Raji (cell line): ENCODE measurements around the gene DYNC2I2.

Experiments used
- POLR2A ChIP-seq: IDR thresholded peaks from 2 replicates; pipeline ENCODE4 v1.6.1; 2011; ENCODE audit warnings: low read depth, low read length, control low read depth; ENCODE audit not compliant: insufficient read depth

DYNC2I2 gene

GRCh38 chr9:128651798-128652197 lies 4.8 kb downstream of the DYNC2I2 start:
- no peak for TF ChIP-seq POLR2A

DNA sequence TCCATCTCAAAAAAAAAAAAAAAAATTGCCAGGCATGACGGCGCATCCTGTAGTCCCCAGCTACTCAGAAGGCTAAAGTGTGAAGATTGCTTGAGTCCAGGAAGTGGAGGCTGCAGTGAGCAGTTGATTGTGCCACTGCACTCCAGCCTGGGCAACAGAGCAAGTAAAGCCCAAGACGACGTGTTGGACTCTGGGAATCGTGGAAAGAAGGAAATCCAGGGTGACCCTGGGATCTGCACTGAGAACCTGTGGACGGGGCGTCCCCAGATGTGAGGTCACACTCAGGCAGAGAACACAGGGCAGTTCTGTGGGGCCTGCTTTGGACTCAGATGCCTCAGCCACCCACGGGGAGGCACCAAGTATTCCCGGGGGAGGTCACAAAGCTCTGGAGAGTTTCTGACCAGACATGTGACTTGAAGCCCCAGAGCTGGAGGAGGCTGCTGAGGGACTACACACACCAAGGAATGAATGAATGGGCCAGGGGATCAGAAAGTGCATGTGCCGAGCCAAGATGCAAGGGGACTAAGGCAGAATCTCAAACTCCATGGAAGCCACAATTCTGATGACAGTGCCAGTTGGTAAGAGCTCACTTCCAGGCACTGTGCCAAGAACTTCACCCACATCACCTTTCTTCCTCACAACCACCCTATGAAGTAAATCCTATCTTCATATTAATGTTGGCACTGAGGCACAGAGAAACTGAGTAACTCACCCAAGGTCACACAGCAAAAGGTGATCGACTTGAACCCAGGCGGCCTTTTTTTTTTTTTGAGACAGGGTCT lies 12.9 kb downstream of the DYNC2I2 start:
- TF ChIP-seq POLR2A, result no peak

DNA sequence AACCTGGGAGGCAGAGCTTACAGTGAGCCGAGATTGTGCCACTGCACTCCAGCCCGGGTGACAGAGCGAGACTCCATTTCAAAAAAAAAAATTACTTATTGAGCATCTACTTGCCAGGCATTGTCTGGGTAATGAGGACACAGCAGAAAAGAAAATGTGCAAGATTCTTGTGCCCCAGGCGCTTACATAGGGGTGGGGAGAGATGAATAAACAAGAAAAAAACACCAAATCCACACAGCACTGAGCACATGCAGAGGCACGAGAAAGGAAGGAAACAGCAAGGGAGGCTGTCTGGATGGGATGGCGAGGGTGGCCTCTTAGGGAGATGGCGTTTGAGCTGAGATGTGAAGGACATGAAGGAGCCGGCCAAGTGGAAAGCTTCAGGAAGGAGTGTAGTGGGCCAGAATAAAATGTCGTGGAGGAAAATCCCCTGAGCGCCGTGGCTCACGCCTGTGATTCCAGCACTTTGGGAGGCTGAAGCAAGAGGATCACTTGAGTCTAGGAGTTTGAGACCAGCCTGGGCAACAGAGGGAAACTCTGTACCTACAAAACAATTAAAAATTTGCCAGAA lies 13.9 kb downstream of the DYNC2I2 start:
- no peak for TF ChIP-seq POLR2A

GRCh38 chr9:128640603-128641002 lies 16.0 kb downstream of the DYNC2I2 start:
- TF ChIP-seq POLR2A, result no peak

DNA sequence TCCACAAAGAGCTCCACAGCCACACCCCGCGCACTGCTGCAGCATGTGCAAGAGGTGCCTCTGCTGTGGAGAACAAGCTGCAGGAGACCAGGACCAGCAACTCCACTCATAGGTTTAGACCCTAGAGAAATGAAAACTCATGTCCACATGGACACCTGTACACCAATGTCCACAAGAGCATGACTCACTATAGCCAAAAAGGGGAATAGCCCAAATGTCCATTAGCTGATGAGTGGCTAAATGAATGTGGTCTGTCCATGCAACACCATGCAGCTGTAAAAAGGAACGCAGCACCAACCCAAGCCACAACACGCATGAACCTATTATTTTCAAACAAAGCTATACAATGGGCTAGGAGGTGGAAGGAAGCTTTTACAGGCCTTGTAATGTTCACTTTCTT lies 18.1 kb downstream of the DYNC2I2 start:
- TF ChIP-seq POLR2A, result no peak

- no peak for TF ChIP-seq POLR2A
Measured at GRCh38 chr9:128637656-128638055, 19.0 kb downstream of the DYNC2I2 start.

GRCh38 chr9:128636556-128637530 lies 19.8 kb downstream of the DYNC2I2 start:
- TF ChIP-seq POLR2A, result no peak

DNA sequence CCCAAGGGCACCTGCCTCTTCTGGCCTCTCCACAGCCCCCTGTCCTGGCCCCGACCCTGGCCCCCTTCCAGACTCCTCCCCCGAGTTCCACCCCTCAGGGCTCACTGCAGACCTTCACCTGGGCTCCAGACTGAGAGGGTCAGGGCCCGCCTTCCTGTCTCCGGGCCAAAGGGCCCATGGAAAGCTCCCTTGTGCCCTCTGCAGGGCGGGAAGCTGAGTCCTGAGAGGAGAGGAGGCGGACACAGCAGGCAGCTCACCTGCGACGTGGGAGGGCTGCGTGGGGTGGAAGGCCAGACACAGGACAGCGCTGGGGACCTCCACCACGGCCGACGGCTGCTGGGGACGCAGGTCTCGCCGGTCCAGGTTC lies 20.6 kb downstream of the DYNC2I2 start:
- TF ChIP-seq POLR2A, result no peak

DNA sequence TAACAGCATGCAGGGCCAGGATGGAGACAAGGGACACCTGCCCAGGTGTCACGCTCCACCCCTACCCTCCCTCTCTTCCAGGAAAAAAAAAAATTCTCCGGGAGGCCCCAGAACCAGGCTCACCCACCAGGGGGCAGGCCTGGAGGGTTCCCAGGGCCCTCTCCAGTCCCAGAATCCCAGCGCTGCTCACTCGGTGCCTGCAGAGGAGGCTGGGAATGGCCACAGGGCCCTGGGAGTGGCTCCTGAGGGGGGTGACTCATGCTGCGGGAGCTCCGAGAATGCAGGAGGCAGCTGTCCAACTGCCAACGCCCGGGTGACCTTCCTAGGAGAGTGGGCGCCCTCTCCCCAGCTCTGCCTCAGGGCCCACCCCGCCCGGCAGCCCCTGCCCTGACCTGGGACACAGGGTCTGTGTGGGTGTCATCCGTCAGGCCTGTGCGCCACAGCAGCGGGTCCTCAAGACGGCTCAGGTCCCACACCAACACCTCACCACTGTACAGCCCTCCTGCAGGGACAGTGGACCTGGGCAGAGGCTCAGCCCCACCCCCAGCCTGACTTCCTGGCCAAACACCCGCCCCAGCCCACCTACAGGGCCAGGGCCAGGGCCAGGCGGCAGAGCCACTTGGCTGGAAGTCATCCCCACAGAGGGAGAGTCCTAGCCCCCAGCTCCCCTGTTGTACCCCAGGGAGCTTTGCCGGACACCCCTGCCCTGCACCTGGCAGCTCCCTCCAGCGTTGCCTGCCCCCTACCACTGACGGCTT lies 21.2 kb downstream of the DYNC2I2 start:
- no peak for TF ChIP-seq POLR2A

DNA sequence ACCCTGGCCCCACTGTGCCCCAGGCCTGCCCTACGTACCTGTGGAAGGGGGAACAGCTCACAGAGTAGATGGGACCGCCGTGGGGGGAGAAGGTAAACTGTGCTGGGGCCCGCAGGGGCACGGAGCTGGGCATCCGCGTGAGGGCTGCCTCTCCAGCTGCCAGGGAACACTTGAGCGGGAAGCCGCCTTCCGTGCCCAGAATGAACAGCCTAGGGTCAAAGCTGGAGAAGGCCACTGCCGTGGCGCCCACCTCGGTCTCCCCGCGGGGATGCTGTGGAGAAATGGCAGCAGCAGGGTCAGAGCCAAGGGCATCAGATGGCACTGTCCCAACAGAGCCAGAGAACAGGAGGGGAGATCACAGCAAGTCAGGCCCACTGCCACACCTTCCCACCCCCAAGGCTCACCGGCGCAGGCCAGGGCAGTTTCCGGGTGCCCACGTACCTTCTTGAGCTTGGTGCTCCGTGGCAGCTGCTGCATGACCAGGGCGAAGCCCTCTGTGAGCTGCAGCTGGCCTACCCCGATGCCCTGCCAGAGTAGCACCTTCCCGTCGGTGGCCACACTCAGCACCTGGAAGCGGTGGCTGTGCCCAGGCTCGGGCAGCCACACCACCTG lies 21.9 kb downstream of the DYNC2I2 start:
- TF ChIP-seq POLR2A, result no peak

GRCh38 chr9:128634111-128634510 lies 22.5 kb downstream of the DYNC2I2 start:
- TF ChIP-seq POLR2A, result no peak

- TF ChIP-seq POLR2A, result no peak
Measured at GRCh38 chr9:128633601-128634000, 23.0 kb downstream of the DYNC2I2 start.

- TF ChIP-seq POLR2A, result no peak
Measured at GRCh38 chr9:128633057-128633456, 23.6 kb downstream of the DYNC2I2 start.

DNA sequence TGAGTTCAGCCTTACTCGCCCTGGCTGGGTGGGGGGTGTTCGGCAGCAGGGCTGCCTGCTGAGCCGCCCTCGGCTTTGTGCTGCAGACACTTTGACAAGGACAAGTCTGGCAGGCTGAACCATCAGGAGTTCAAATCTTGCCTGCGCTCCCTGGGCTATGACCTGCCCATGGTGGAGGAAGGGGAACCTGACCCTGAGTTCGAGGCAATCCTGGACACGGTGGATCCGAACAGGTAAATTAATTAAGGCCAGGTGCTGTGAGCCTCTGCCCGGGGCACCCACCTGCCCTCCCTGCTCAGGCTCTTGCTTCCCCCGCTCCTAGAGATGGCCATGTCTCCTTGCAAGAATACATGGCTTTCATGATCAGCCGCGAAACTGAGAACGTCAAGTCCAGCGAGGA lies 24.2 kb downstream of the DYNC2I2 start:
- TF ChIP-seq POLR2A, result no peak

GRCh38 chr9:128632066-128632465 lies 24.6 kb downstream of the DYNC2I2 start:
- no peak for TF ChIP-seq POLR2A

DNA sequence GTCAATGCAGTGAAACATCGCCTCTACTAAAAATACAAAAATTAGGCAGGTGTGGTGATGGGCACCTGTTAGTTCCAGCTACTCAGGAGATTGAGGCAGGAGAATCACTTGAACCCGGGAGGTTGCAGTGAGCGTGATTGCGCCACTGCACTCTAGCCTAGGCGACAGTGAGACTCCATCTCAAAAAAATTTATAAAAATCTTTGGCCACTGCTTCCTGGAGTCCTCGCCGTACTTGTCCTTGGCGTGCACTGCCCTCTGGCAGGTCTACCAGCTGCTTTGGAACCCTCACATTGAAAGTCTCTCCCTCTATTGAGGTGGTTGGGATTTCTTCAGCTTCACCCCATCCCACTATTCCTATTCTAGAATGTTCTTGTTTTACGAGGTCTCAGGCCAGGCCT lies 25.0 kb downstream of the DYNC2I2 start:
- TF ChIP-seq POLR2A, result no peak
